GM12873 (cell line): Measurements from ENCODE around the gene CYB5D1.

Experiments
- CTCF ChIP-seq: IDR thresholded peaks from 2 replicates; pipeline ENCODE4 v1.5.1; 2012; ENCODE audit warnings: low read depth, mild to moderate bottlenecking, moderate library complexity, low read length, control low read depth; ENCODE audit not compliant: insufficient read depth; ENCODE audit errors: missing control alignments

The CYB5D1 gene

GRCh38 chr17:7818746-7819645 lies 38.8 kb upstream of the CYB5D1 start:
- no peak for TF ChIP-seq CTCF

- no peak for TF ChIP-seq CTCF
These were observed 37.6 kb upstream of the CYB5D1 start for GRCh38 chr17:7820231-7820630.

- no peak for TF ChIP-seq CTCF
These were observed 35.7 kb upstream of the CYB5D1 start for GRCh38 chr17:7822126-7822525.

GRCh38 chr17:7823581-7824001 lies 34.2 kb upstream of the CYB5D1 start:
- no peak for TF ChIP-seq CTCF

GRCh38 chr17:7824021-7824924 lies 33.5 kb upstream of the CYB5D1 start:
- no peak for TF ChIP-seq CTCF

GRCh38 chr17:7825206-7825990 lies 32.4 kb upstream of the CYB5D1 start:
- TF ChIP-seq CTCF, result no peak

GRCh38 chr17:7830616-7831015 lies 27.2 kb upstream of the CYB5D1 start:
- TF ChIP-seq CTCF, result no peak
